Pancreas (tissue), 10 donors: Measurements from ENCODE around the gene VWA3A. TPM values are rescaled to one million over a fixed set of nuclear protein-coding genes. Genes with fewer than 3 reads are reported as not detected.

Experiments
- ATAC-seq, 4 donors: fragments of 200-7000 bp; cut with Tn5 transposase; one replicate each; pipeline versions ENCODE4 v1.8.0 to v1.9.1; 2020; ENCODE audit warnings: mild to moderate bottlenecking in 4 of 4, moderate library complexity in 4 of 4
- DNase-seq, 6 donors: peaks; one replicate each; pipeline ENCODE4 v3.0.0-alpha.2; 2020
- FAIRE-seq: peaks from 2 replicates; lab custom pipeline; 2012; peaks lifted over from hg19 to GRCh38; lab: Jason Lieb, UNC
- H3K27ac ChIP-seq, 4 donors: fragments of 200-600 bp; sonication (generic); 1 replicate in 3 of 4; 2 replicates in 1 of 4; pipeline versions ENCODE4 v1.5.0 to v1.8.0; 2020
- H3K27me3 ChIP-seq, 4 donors: fragments of 200-600 bp; one replicate each; pipeline ENCODE4 v1.8.0; 2021
- H3K36me3 ChIP-seq, 3 donors: fragments of 200-600 bp; sonication (generic) in 1 of 3; one replicate each; pipeline versions ENCODE4 v1.5.0 to v1.8.0; 2020 to 2021
- H3K4me1 ChIP-seq, 3 donors: fragments of 200-600 bp; one replicate each; pipeline ENCODE4 v1.8.0; 2021
- H3K4me3 ChIP-seq, 4 donors: fragments of 200-600 bp; sonication (generic) in 2 of 4; one replicate each; pipeline versions ENCODE4 v1.5.0 to v1.8.0; 2020 to 2021
- H3K9me3 ChIP-seq, 4 donors: fragments of 200-600 bp; one replicate each; pipeline ENCODE4 v1.8.0; 2021
- CTCF ChIP-seq, 4 donors: fragments of 200-600 bp; sonication (generic) in 3 of 4; IDR thresholded peaks; one replicate each; pipeline versions ENCODE4 v1.5.0 to v1.8.0; 2021; ENCODE audit warnings: antibody characterized with exemption in 4 of 4
- WGBS, 2 donors: extraction: QIAGEN DNeasy Blood & Tissue Kit; methylation state at CpG; one replicate each; pipeline ENCODE4 v1.1.7; 2013; 5-methylcytosine and 5-hydroxymethylcytosine counted together
- intact Hi-C, 3 donors: fragments of 100-400 bp; cut with DNase I; formaldehyde crosslinking; loops; one replicate each; pipeline versions ENCODE4 v1.11.1 to v1.14.2; 2022
- polyA plus RNA-seq, 2 donors: library from polyadenylated mRNA; stranded (reverse); fragments of 200-250 nt; gene quantifications; one replicate each; pipeline ENCODE4 v1.2.3, GENCODE V29; 2013
- total RNA-seq, 6 donors: library from RNA; stranded (reverse); fragmentation: NEBNext Ultra II Directional in 4 of 6; extraction: Animal tissue kit (Norgen Biotek cat#: 25700) in 4 of 6; gene quantifications; one replicate each; pipeline versions ENCODE4 v1.2.1 to v1.2.4, GENCODE V29; 2021 to 2023
- donor health status: healthy with polysubstance abuse.
- donor health status: DM: no; HTN: no; CAD: no; lungs with moderate emphysema.
- donor health status: DM: no; HTN: no; CAD: no.
- donor health status: control.
- donor health status: control.
- donor health status: Bipolar disorder and iron deficiency.
- donor health status: DM: yes; HTN: yes; CAD: no.
- donor health status: DM: no; HTN: no; CAD: no.
- donor health status: DM: no; HTN: no; CAD: no.
- donor health status: DM: yes; HTN: yes; CAD: no.

The VWA3A gene
- total and polyA plus RNA-seq, 8 donors: 0.06 to 0.24 (median 0.09) TPM; not detected in 3

DNA sequence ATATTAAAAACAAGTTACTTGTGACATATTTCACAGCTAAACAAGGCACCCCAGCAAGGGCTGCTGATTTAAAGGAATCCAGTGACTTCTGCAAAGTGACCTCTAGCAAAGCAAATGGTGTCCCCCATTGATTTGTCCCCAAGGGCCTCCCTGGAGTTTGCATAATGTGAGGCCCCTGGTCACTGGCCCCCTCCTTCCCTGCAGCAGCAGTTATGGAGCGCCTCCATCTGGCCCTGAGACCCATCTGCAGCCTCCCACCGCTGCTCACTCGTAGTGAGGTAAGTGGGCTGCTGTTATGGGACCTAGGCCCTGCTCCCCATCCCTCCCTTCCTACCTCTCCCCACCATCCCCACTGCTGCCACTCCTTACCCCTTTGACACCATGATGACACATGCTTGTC is 94.2 kb downstream of the VWA3A start:
- no peaks in the 10 kb centered on the region for H3K36me3 ChIP-seq
- no peak for TF ChIP-seq CTCF (IDR thresholded peaks at IDR 0.05)
- 79 to 91% methylated on average over 3 of the region's 3 CpGs for WGBS, 2 donors
- H3K4me1 ChIP-seq: peaks cover 0 to 19% (median 12%) of the 10 kb centered on the region in 3 donors
- H3K27me3 ChIP-seq: no peaks in the 10 kb centered on the region
- no peaks in the 10 kb centered on the region for H3K9me3 ChIP-seq
- ATAC-seq (no peak), FAIRE-seq (no peak), DNase-seq (no peak)
- intact Hi-C loops: loop anchor here in 2 of 3 donors (5.0 kb wide), 1 partner anchor 184 kb away; the partner anchor contains the start of gene PDZD9 (in 2 of the 2)
- no peak overlapping the region for H3K4me3 ChIP-seq
- H3K27ac ChIP-seq: no peak overlapping the region

GRCh38 chr16:22188267-22188594 is 95.9 kb downstream of the VWA3A start:
- no peaks in the 10 kb centered on the region for H3K36me3 ChIP-seq
- ATAC-seq (no peak), FAIRE-seq (no peak), DNase-seq (no peak)
- intact Hi-C loops: loop anchor here in 2 of 3 donors (5.0 kb wide), 1 partner anchor 186 kb away; the partner anchor contains the start of gene PDZD9 (in 2 of the 2)
- WGBS, 2 donors: 58 to 60% methylated on average over 2 of the region's 2 CpGs
- H3K27me3 ChIP-seq: no peaks in the 10 kb centered on the region
- H3K9me3 ChIP-seq: no peaks in the 10 kb centered on the region
- no peak overlapping the region for H3K4me3 ChIP-seq
- TF ChIP-seq CTCF (IDR thresholded peaks at IDR 0.05): no peak
- H3K4me1 ChIP-seq: peaks cover 0 to 24% (median 12%) of the 10 kb centered on the region in 3 donors
- H3K27ac ChIP-seq: peak overlapping the region in 2 of 4 donors; percentile 10 to 33

- FAIRE-seq (peak; percentile 29), ATAC-seq (peak in 3 of 4 donors; percentile 24 to 30 (median 28)), DNase-seq (peak in 5 of 6 donors; percentile 67 to 82 (median 78))
- peak; percentile 56 to 77 (median 69) for TF ChIP-seq CTCF (IDR thresholded peaks at IDR 0.05)
- H3K4me3 ChIP-seq: no peak overlapping the region
- peak overlapping the region; percentile 49 to 90 (median 86) for H3K27ac ChIP-seq
- H3K4me1 ChIP-seq: peaks cover 0 to 24% (median 12%) of the 10 kb centered on the region in 3 donors
- WGBS, 2 donors: 24 to 28% methylated on average over 8 of the region's 8 CpGs
- intact Hi-C loops: loop anchor here in 2 of 3 donors (5.0 kb wide), 1 partner anchor 187 kb away; the partner anchor contains the start of gene PDZD9 (in 2 of the 2)
- H3K36me3 ChIP-seq: no peaks in the 10 kb centered on the region
- H3K9me3 ChIP-seq: no peaks in the 10 kb centered on the region
- no peaks in the 10 kb centered on the region for H3K27me3 ChIP-seq
These were observed 96.5 kb downstream of the VWA3A start for GRCh38 chr16:22188595-22189442.

- H3K4me3 ChIP-seq: peak overlapping the region; percentile 46 to 70 (median 62)
- no peaks in the 10 kb centered on the region for H3K9me3 ChIP-seq
- H3K27ac ChIP-seq: peak overlapping the region; percentile 49 to 90 (median 86)
- ATAC-seq (no peak), FAIRE-seq (no peak), DNase-seq (peak; percentile 41 to 79 (median 64))
- WGBS, 2 donors: 2% methylated on average over 16 to 18 of the region's 18 CpGs
- peaks cover 0 to 24% (median 12%) of the 10 kb centered on the region in 3 donors for H3K4me1 ChIP-seq
- no peaks in the 10 kb centered on the region for H3K36me3 ChIP-seq
- intact Hi-C loops: loop anchor here in 2 of 3 donors (5.0 kb wide), 1 partner anchor 187 kb away; the partner anchor contains the start of gene PDZD9 (in 2 of the 2)
- no peaks in the 10 kb centered on the region for H3K27me3 ChIP-seq
- no peak for TF ChIP-seq CTCF (IDR thresholded peaks at IDR 0.05)
These were observed 97.2 kb downstream of the VWA3A start for GRCh38 chr16:22189473-22190080.
